ENCODE measurements around the gene CFAP65. TPM values are rescaled to one million over a fixed set of nuclear protein-coding genes. Genes with fewer than 3 reads are reported as not detected.

Gene CFAP65
- total RNA-seq, 4 donors from 2014 or later, result not detected

DNA sequence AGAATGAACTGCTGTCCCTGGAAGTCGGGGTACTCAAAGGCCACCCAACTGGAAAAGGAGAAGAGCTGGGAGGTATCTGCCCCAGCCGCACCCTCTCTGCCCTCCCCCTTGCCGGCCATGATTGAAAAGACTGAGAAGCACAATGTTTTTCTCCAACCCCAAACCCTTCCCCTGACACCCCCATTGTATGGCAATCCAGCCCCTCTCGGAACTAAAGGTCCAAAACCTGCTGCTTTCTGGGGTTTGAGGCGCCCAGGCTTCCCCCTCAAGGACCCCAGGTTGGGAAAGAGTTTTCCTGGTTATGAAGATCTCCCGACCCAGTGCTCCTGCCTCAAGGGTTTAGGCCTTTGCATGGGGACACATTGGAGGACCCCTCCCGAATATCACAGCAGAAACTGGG, 49.1 kb downstream of the CFAP65 start:
- no CpG with 5 or more reads among the region's 7 CpGs for WGBS, 2 donors (ENCODE audit: low coverage in 1 of 2)
- no peak for ATAC-seq

DNA sequence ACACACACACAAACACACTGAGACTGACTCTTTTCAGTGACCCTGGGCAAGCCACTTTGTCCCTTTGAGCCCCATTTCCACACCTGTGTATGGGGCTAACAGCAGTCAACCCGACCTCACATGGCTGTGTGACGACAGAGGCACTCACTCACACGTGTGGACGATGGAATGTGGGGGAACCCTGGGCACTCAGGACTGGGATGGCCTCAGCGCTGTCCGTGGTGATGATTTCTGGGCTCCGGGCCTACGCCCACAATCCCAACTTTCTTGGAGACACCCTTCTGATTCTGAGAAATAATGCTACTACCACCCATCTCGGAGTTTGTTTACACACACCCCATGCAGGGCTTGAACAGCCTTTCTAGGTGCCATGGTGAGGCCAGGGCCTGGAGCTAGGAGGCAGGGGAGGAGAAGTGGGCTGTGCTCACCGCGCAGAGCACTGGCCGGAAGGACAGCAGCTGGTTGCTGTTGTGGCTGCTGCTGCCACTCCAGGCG, 49.6 kb downstream of the CFAP65 start:
- Histone ChIP-seq H3K4me3 (no peak overlapping the region), H3K9me3 (no peaks in the 10 kb centered on the region), H3K27me3 (peaks cover 100% of the 10 kb centered on the region), H3K4me1 (peaks cover 0 to 31% (median 21%) of the 10 kb centered on the region in 3 donors), H3K27ac (no peak overlapping the region), H3K36me3 (no peaks in the 10 kb centered on the region)
- TF ChIP-seq EP300 (IDR thresholded peaks at IDR 0.05) (no peak), POLR2A (IDR thresholded peaks at IDR 0.05) (no peak), POLR2AphosphoS5 (IDR thresholded peaks at IDR 0.05) (no peak)
- TF ChIP-seq, protein P1, sequence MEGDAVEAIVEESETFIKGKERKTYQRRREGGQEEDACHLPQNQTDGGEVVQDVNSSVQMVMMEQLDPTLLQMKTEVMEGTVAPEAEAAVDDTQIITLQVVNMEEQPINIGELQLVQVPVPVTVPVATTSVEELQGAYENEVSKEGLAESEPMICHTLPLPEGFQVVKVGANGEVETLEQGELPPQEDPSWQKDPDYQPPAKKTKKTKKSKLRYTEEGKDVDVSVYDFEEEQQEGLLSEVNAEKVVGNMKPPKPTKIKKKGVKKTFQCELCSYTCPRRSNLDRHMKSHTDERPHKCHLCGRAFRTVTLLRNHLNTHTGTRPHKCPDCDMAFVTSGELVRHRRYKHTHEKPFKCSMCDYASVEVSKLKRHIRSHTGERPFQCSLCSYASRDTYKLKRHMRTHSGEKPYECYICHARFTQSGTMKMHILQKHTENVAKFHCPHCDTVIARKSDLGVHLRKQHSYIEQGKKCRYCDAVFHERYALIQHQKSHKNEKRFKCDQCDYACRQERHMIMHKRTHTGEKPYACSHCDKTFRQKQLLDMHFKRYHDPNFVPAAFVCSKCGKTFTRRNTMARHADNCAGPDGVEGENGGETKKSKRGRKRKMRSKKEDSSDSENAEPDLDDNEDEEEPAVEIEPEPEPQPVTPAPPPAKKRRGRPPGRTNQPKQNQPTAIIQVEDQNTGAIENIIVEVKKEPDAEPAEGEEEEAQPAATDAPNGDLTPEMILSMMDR (IDR thresholded peaks at IDR 0.05), result no peak
- 5% methylated on average over 6 to 8 of the region's 13 CpGs for WGBS, 2 donors (ENCODE audit: low coverage in 1 of 2)
- ATAC-seq, result no peak

More for the DNA sequence above, 49.1 kb downstream of the CFAP65 start:
- H3K4me3 ChIP-seq, result no peak overlapping the region
- no peaks in the 10 kb centered on the region for H3K36me3 ChIP-seq
- peaks cover 0 to 31% (median 21%) of the 10 kb centered on the region in 3 donors for H3K4me1 ChIP-seq
- H3K27me3 ChIP-seq, result peaks cover 100% of the 10 kb centered on the region
- TF ChIP-seq POLR2A (IDR thresholded peaks at IDR 0.05) (no peak), EP300 (IDR thresholded peaks at IDR 0.05) (no peak), POLR2AphosphoS5 (IDR thresholded peaks at IDR 0.05) (no peak)
- TF ChIP-seq, protein P1 (IDR thresholded peaks at IDR 0.05), result no peak
- no peaks in the 10 kb centered on the region for H3K9me3 ChIP-seq
- no peak overlapping the region for H3K27ac ChIP-seq

DNA sequence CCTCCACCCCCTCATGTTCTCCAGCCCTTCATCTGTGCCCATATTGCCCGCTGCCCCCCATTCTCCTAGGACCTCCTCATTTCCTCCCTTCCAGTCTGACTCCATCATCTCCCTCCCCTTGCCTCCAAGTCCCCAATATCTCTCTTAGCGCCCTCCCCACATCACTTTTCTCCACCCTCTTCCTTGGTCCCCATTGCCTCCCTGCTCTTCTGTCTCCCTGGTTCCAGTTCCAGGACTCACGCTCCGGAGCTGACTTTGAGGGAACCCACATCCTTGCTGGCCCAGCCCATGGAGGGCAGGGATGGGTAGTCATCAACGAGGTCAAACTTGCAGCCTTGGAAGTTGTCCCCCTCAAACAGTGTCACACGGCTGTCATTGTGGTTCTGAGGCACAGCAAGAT, 50.7 kb downstream of the CFAP65 start:
- TF ChIP-seq, protein P1 (IDR thresholded peaks at IDR 0.05), result no peak
- no peak for TF ChIP-seq POLR2A (IDR thresholded peaks at IDR 0.05)
- TF ChIP-seq EP300 (IDR thresholded peaks at IDR 0.05), result no peak
- no peak for TF ChIP-seq POLR2AphosphoS5 (IDR thresholded peaks at IDR 0.05)
- no peak overlapping the region for H3K4me3 ChIP-seq
- H3K4me1 ChIP-seq, result peaks cover 0 to 24% (median 15%) of the 10 kb centered on the region in 3 donors
- WGBS, 2 donors (ENCODE audit: low coverage in 1 of 2), result 9 to 33% methylated on average over 1 to 6 of the region's 6 CpGs
- no peaks in the 10 kb centered on the region for H3K9me3 ChIP-seq
- peaks cover 100% of the 10 kb centered on the region for H3K27me3 ChIP-seq
- ATAC-seq, result no peak
- H3K27ac ChIP-seq, result no peak overlapping the region
- H3K36me3 ChIP-seq, result no peaks in the 10 kb centered on the region

DNA sequence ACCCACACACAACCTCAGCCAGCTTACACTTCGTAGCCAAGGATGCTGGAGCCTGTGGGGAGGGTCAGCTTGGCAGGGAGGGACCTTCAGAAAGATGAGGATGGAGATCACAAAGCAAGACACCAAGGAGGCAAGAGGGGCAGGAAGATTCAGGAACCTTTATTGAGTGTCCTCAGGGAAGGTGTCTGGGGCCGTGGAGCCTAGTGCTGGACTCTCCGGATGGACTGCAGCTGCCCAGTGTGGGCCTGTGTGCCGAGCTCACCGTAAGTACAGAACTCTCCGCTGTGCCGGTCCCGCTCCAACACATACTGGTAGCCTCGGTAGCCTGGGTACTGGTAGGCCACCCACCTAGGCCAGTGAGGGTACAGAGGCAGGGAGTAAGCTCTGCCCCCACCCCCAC, 51.3 kb downstream of the CFAP65 start:
- Histone ChIP-seq H3K36me3 (no peaks in the 10 kb centered on the region), H3K4me1 (peaks cover 0 to 26% (median 19%) of the 10 kb centered on the region in 3 donors), H3K27me3 (peaks cover 100% of the 10 kb centered on the region), H3K4me3 (no peak overlapping the region), H3K27ac (no peak overlapping the region), H3K9me3 (no peaks in the 10 kb centered on the region)
- no peak for ATAC-seq
- WGBS, 2 donors (ENCODE audit: low coverage in 1 of 2), result 11 to 25% methylated on average over 3 to 4 of the region's 9 CpGs
- TF ChIP-seq EP300 (IDR thresholded peaks at IDR 0.05) (no peak), POLR2AphosphoS5 (IDR thresholded peaks at IDR 0.05) (no peak), POLR2A (IDR thresholded peaks at IDR 0.05) (no peak)
- TF ChIP-seq, protein P1 (IDR thresholded peaks at IDR 0.05), result no peak

DNA sequence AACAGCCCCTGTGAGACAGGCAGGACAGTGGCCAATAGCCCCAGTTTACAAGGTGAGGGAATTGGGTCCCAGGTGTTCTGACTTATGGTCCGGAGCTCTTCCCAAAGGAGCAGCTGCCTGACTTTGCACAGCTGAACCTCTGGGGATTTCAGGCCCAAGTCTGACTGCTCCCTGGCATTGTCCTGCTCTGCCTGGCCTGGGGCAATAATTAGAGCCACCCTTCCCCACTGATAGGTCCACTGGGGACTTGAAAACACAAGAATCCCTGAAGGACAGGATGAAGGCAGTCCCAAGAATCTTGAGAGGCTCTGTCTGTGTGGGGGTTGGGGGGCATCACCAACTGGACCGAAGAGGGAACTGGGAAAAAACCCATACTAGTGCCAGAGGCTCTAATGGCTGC, 52.7 kb downstream of the CFAP65 start:
- no peak overlapping the region for H3K27ac ChIP-seq
- TF ChIP-seq POLR2A (IDR thresholded peaks at IDR 0.05), result no peak
- no peak for TF ChIP-seq EP300 (IDR thresholded peaks at IDR 0.05)
- TF ChIP-seq, protein P1 (IDR thresholded peaks at IDR 0.05), result no peak
- TF ChIP-seq POLR2AphosphoS5 (IDR thresholded peaks at IDR 0.05), result no peak
- WGBS, 2 donors (ENCODE audit: low coverage in 1 of 2), result no CpG with 5 or more reads among the region's 2 CpGs
- no peak for ATAC-seq
- H3K36me3 ChIP-seq, result no peaks in the 10 kb centered on the region
- peaks cover 100% of the 10 kb centered on the region for H3K27me3 ChIP-seq
- H3K4me1 ChIP-seq, result peaks cover 0 to 34% (median 27%) of the 10 kb centered on the region in 3 donors
- no peak overlapping the region for H3K4me3 ChIP-seq
- H3K9me3 ChIP-seq, result no peaks in the 10 kb centered on the region

All from gastroesophageal sphincter (tissue), 4 donors.